Left renal pelvis (tissue), 4 donors: ENCODE results near the gene MAT2B. TPM values are rescaled to one million over a fixed set of nuclear protein-coding genes. Genes with fewer than 3 reads are reported as not detected.

Experiments used
- DNase-seq, 4 donors: peaks; one replicate each; pipeline ENCODE4 v3.0.0-alpha.2; 2013; ENCODE audit warnings: low read depth in 4 of 4, low spot score in 3 of 4
- polyA plus RNA-seq, 4 donors: library from polyadenylated mRNA; unstranded; fragments of 120-200 nt; gene quantifications; one replicate each; pipeline ENCODE4 v1.2.1, GENCODE V29; 2013; ENCODE audit not compliant: insufficient read length in 4 of 4

MAT2B gene
- polyA plus RNA-seq, 4 donors: 75.7 to 129 (median 115) TPM

DNA sequence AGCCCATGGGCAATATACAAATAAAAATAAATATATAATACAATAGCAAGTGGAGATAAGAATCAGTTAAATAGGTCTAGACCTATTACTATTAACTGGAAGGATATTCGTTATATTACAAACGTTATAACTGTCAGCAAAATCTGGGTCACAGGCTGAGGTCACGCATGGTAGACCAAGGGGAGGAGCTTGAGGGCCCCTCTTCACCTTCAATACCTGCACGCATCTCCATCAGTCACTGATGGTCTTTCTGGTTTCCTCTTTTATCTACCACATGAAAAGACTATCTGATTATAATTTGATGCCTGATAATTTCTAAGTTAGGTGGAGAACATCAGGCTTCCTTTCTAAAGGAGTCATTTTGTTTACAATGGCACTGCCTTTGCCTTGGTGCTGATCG, 43.2 kb downstream of the MAT2B start:
- DNase-seq: no peak

DNA sequence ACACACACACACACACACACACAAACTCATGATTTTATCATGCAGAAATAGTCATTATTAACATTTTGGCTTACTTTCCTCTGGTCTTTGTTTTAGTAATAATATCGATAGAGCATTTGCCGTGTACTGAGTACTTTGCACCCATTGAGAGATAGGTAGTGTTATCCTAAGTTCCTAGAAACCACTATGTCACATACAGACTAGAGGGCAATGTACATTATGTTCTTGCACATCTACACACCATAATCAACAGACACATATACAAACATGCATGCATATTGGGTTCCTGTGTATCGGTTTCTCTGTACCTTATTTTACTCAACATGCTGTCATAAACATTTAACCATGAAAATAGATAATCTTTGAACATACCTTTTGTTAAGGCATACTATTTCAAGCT, 45.7 kb downstream of the MAT2B start:
- DNase-seq: no peak

GRCh38 chr5:163552536-163552935, 47.1 kb downstream of the MAT2B start:
- DNase-seq: no peak

DNA sequence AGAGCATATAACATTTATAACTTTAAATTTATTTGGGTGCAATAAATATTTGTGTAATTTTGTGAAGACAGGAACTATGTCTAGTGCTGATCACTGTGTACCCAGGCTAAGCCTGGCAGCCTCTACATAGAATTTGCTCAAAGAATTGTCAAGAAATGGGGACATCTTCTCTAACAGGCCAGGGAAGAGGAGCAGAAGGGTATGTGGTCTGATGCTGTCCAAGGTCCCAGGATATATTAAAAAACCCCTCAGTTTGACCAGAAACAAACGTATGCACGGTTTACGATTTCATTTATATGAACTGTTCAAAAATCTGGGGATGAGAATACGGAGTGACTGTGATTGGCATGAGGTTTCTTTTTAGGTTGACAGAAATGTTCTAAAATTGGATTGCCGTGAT, 55.9 kb downstream of the MAT2B start:
- DNase-seq: no peak

- DNase-seq: no peak
These were observed 56.7 kb downstream of the MAT2B start for GRCh38 chr5:163562071-163562470.

DNA sequence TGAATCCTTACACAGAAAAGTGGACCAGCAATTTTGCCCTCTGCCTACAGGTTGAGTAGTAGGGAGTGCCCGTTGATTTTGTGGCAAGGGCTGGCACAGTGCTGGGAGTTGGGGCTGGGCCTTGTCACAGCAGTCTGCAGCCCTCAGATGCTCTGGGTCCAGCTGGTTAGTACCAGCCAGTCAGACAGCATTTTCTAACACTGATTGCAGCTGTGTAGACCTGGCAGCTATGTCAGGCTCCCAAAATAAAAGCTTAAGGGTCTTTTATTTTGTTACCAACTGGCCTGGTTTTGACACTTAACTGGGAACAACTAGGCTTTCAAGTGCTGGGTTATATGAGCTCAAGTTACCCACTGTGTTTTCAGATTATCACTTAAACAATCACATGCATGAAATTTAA, 57.7 kb downstream of the MAT2B start:
- no peak for DNase-seq

GRCh38 chr5:163563880-163564279, 58.5 kb downstream of the MAT2B start:
- DNase-seq: no peak

GRCh38 chr5:163564321-163564938, 59.0 kb downstream of the MAT2B start:
- peak in 1 of 4 donors; percentile 47 for DNase-seq

- DNase-seq: no peak
These were observed 60.1 kb downstream of the MAT2B start for GRCh38 chr5:163565492-163565891.

GRCh38 chr5:163565931-163566608, 60.7 kb downstream of the MAT2B start:
- no peak for DNase-seq

- no peak for DNase-seq
These were observed 61.3 kb downstream of the MAT2B start for GRCh38 chr5:163566678-163567077.

GRCh38 chr5:163567811-163568210, 62.4 kb downstream of the MAT2B start:
- no peak for DNase-seq

Other genes with a start within 250 kb of the MAT2B start
- 100 to 1,000 TPM; 156 to 219 (median 202) TPM for gene CCNG1, start 68.0 kb upstream of the MAT2B start, polyA plus RNA-seq
- gene NUDCD2, start 45.5 kb upstream of the MAT2B start, polyA plus RNA-seq: 10 to 100 TPM; 52.2 to 63.9 (median 54.4) TPM
- gene HMMR, start 45.0 kb upstream of the MAT2B start, polyA plus RNA-seq: 10 to 100 TPM; 18.1 to 28.8 (median 21.2) TPM